ENCODE measurements around the gene NOL11.

NOL11 gene

GRCh38 chr17:67679225-67679624 lies 38.5 kb upstream of the NOL11 start:
- no peak overlapping the region for H3K4me3 ChIP-seq (ENCODE audit: low read depth, low read length)
- TF ChIP-seq CTCF (IDR thresholded peaks at IDR 0.05; ENCODE audit: insufficient read depth, low read depth, low read length, missing control alignments), result peak; percentile 11
- DNase-seq (ENCODE audit: low read depth), result peak; percentile 63

- H3K4me3 ChIP-seq (ENCODE audit: low read depth, low read length), result peak overlapping the region; percentile 14
Measured at GRCh38 chr17:67679721-67680120, 38.0 kb upstream of the NOL11 start.

GRCh38 chr17:67680445-67681224 lies 37.1 kb upstream of the NOL11 start:
- no peak overlapping the region; the same call in 1 of the 2 replicates for H3K4me3 ChIP-seq (ENCODE audit: low read depth, low read length)
- DNase-seq (ENCODE audit: low read depth), result peak; percentile 30
- no peak for TF ChIP-seq CTCF (IDR thresholded peaks at IDR 0.05; ENCODE audit: insufficient read depth, low read depth, low read length, missing control alignments)

More at GRCh38 chr17:67679721-67680120, 38.0 kb upstream of the NOL11 start:
- peak; percentile 86 for DNase-seq (ENCODE audit: low read depth)
- TF ChIP-seq CTCF (IDR thresholded peaks at IDR 0.05; ENCODE audit: insufficient read depth, low read depth, low read length, missing control alignments), result no peak

- no peak overlapping the region for H3K4me3 ChIP-seq (ENCODE audit: low read depth, low read length)
- no peak for DNase-seq (ENCODE audit: low read depth)
- TF ChIP-seq CTCF (IDR thresholded peaks at IDR 0.05; ENCODE audit: insufficient read depth, low read depth, low read length, missing control alignments), result no peak
Measured at GRCh38 chr17:67682196-67682595, 35.5 kb upstream of the NOL11 start.

- TF ChIP-seq CTCF (IDR thresholded peaks at IDR 0.05; ENCODE audit: insufficient read depth, low read depth, low read length, missing control alignments), result no peak
- no peak for DNase-seq (ENCODE audit: low read depth)
Measured at GRCh38 chr17:67685351-67685750, 32.4 kb upstream of the NOL11 start.

GRCh38 chr17:67686241-67686640 lies 31.5 kb upstream of the NOL11 start:
- DNase-seq (ENCODE audit: low read depth), result no peak
- no peak for TF ChIP-seq CTCF (IDR thresholded peaks at IDR 0.05; ENCODE audit: insufficient read depth, low read depth, low read length, missing control alignments)
- no peak overlapping the region for H3K4me3 ChIP-seq (ENCODE audit: low read depth, low read length)

More at GRCh38 chr17:67685351-67685750, 32.4 kb upstream of the NOL11 start:
- no peak overlapping the region for H3K4me3 ChIP-seq (ENCODE audit: low read depth, low read length)

GRCh38 chr17:67687511-67687910 lies 30.2 kb upstream of the NOL11 start:
- TF ChIP-seq CTCF (IDR thresholded peaks at IDR 0.05; ENCODE audit: insufficient read depth, low read depth, low read length, missing control alignments), result no peak
- DNase-seq (ENCODE audit: low read depth), result no peak
- H3K4me3 ChIP-seq (ENCODE audit: low read depth, low read length), result no peak overlapping the region

Measured in GM12865 (cell line).